Ishikawa (cell line): Measurements from ENCODE around the gene PKNOX2.

Experiments
- CEBPB ChIP-seq: IDR thresholded peaks from 2 replicates; pipeline ENCODE4 v1.6.1; 2012
- CREB1 ChIP-seq: IDR thresholded peaks from 2 replicates; pipeline ENCODE4 v1.6.1; 2012; ENCODE audit warnings: low read depth
- EGR1 ChIP-seq: IDR thresholded peaks from 2 replicates; pipeline ENCODE4 v1.6.1; 2012
- EP300 ChIP-seq: IDR thresholded peaks from 2 replicates; pipeline ENCODE4 v1.6.1; 2012; ENCODE audit warnings: borderline replicate concordance
- FOXM1 ChIP-seq: IDR thresholded peaks from 2 replicates; pipeline ENCODE4 v1.6.1; 2012; ENCODE audit warnings: low read depth, borderline replicate concordance
- NFIC ChIP-seq: IDR thresholded peaks from 2 replicates; pipeline ENCODE4 v1.6.1; 2012
- RAD21 ChIP-seq: IDR thresholded peaks from 2 replicates; pipeline ENCODE4 v1.6.1; 2012; ENCODE audit warnings: low read depth
- TAF1 ChIP-seq: IDR thresholded peaks from 2 replicates; pipeline ENCODE4 v1.6.1; 2012; ENCODE audit warnings: low read depth, mild to moderate bottlenecking
- TCF12 ChIP-seq: IDR thresholded peaks from 2 replicates; pipeline ENCODE4 v1.6.1; 2012; ENCODE audit warnings: low read depth
- TEAD4 ChIP-seq: IDR thresholded peaks from 2 replicates; pipeline ENCODE4 v1.6.1; 2012
- YY1 ChIP-seq: IDR thresholded peaks from 2 replicates; pipeline ENCODE4 v1.6.1; 2012; ENCODE audit warnings: low read depth
- ZBTB7A ChIP-seq: IDR thresholded peaks from 2 replicates; pipeline ENCODE4 v1.6.1; 2012; ENCODE audit warnings: low read depth
- TF ChIP-seq, protein P1 (sequence below): IDR thresholded peaks from 2 replicates; pipeline ENCODE4 v1.6.1; 2012
- TF ChIP-seq, protein P2 (sequence below): IDR thresholded peaks from 2 replicates; pipeline ENCODE4 v1.6.1; 2012; ENCODE audit warnings: low read depth, mild to moderate bottlenecking
- TF ChIP-seq, protein P3 (sequence below): IDR thresholded peaks from 2 replicates; pipeline ENCODE4 v1.6.1; 2012

The PKNOX2 gene

DNA sequence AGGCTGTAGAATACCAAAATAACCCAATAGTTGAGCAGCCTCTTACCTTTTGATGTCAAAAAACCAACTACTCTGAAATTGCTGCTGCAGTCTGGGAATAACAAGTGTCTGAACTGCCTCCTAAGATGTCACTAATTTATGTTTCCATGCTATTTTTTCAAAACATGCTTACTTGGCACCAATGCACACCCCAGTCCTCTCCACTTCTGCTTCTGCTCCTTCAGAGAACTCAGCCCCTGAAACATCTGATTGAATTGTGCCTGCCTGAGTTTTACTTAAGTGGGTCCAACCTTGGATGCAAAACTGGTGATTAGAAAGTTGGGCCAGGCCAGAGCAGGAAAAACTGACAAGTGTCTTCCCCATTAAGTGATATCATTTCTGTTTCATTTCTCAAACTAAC lies 28.6 kb upstream of the PKNOX2 start:
- TF ChIP-seq, protein P1, sequence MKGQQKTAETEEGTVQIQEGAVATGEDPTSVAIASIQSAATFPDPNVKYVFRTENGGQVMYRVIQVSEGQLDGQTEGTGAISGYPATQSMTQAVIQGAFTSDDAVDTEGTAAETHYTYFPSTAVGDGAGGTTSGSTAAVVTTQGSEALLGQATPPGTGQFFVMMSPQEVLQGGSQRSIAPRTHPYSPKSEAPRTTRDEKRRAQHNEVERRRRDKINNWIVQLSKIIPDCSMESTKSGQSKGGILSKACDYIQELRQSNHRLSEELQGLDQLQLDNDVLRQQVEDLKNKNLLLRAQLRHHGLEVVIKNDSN, result no peak
- TF ChIP-seq ZBTB7A (no peak), CREB1 (no peak), CEBPB (no peak), YY1 (no peak), FOXM1 (no peak), EP300 (no peak), TCF12 (no peak), RAD21 (no peak), EGR1 (no peak), NFIC (no peak), TEAD4 (no peak), TAF1 (no peak)
- TF ChIP-seq, protein P2, sequence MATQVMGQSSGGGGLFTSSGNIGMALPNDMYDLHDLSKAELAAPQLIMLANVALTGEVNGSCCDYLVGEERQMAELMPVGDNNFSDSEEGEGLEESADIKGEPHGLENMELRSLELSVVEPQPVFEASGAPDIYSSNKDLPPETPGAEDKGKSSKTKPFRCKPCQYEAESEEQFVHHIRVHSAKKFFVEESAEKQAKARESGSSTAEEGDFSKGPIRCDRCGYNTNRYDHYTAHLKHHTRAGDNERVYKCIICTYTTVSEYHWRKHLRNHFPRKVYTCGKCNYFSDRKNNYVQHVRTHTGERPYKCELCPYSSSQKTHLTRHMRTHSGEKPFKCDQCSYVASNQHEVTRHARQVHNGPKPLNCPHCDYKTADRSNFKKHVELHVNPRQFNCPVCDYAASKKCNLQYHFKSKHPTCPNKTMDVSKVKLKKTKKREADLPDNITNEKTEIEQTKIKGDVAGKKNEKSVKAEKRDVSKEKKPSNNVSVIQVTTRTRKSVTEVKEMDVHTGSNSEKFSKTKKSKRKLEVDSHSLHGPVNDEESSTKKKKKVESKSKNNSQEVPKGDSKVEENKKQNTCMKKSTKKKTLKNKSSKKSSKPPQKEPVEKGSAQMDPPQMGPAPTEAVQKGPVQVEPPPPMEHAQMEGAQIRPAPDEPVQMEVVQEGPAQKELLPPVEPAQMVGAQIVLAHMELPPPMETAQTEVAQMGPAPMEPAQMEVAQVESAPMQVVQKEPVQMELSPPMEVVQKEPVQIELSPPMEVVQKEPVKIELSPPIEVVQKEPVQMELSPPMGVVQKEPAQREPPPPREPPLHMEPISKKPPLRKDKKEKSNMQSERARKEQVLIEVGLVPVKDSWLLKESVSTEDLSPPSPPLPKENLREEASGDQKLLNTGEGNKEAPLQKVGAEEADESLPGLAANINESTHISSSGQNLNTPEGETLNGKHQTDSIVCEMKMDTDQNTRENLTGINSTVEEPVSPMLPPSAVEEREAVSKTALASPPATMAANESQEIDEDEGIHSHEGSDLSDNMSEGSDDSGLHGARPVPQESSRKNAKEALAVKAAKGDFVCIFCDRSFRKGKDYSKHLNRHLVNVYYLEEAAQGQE, result no peak
- TF ChIP-seq, protein P3, sequence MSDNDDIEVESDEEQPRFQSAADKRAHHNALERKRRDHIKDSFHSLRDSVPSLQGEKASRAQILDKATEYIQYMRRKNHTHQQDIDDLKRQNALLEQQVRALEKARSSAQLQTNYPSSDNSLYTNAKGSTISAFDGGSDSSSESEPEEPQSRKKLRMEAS, result no peak

DNA sequence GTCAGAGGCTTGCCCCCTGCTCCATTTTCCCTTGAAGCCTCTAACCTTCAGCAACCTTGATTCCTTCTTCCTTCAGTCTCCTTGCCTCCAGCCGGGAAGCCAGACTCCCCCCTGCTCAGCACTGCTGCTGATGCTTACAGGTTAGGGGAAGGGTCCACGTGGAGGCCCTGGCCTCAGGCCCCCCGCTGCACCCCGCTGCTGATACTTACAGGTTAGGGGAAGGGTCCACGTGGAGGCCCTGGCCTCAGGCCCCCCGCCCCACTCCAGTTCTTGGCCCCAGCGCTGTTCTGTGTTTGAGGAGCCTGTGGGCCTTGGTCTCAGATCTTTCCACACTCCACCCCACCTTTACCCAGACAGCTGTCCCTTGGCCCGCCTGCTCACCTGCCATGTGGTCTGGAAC lies 25.6 kb upstream of the PKNOX2 start:
- TF ChIP-seq, protein P3, result no peak
- no peak for TF ChIP-seq TAF1
- TF ChIP-seq, protein P2, result no peak
- TF ChIP-seq CREB1, result no peak
- TF ChIP-seq FOXM1, result no peak
- TF ChIP-seq, protein P1, result no peak
- TF ChIP-seq EGR1, result no peak
- no peak for TF ChIP-seq YY1
- no peak for TF ChIP-seq RAD21
- TF ChIP-seq TEAD4, result no peak
- no peak for TF ChIP-seq CEBPB
- no peak for TF ChIP-seq NFIC
- no peak for TF ChIP-seq TCF12
- TF ChIP-seq EP300, result no peak
- TF ChIP-seq ZBTB7A, result no peak

DNA sequence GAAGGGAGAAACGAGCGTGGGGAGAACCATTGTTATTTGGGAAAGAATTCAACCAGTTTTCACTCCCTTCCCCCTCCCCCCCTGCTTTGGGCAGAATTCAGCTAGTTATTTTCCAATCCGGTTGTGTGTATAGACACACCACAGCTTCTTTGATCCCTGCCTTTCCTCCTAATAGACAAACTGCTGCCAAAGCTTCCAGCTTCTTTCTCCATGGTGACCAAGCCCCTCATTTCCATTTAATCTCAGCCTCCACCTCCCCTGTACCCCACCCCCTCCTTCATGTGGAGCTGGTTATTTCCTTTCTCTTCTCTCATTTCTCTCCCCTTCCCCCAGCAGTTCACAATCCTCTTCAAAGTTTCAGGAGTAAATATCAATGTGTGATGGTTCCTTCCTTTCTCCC lies 24.8 kb upstream of the PKNOX2 start:
- TF ChIP-seq EP300 (no peak), ZBTB7A (no peak), FOXM1 (no peak), CEBPB (no peak), CREB1 (no peak), TAF1 (no peak), EGR1 (no peak), NFIC (no peak), TCF12 (no peak), YY1 (no peak), TEAD4 (no peak), RAD21 (no peak)
- TF ChIP-seq, protein P2, result no peak
- TF ChIP-seq, protein P3, result no peak
- TF ChIP-seq, protein P1, result no peak

DNA sequence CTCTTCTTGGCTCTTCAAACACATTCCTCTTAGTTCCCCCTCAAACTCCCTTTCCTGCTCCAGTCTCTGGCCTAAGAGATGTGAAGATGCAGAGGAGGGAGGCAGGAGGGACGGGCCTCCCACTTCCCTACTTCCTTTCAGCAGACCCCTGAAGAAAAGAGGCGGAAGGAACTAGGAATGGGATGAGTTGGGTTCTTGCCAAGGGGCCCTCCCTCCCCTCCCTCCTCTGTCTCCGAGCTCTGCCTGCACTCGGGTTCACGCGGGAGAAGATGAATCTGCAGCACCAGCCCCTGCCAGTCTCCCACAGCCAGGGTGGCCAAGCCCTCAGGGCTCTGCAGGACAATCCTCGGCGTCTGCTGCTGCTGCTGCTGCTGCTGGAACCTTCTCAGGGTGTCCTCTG lies 24.3 kb upstream of the PKNOX2 start:
- TF ChIP-seq EP300 (no peak), ZBTB7A (no peak), EGR1 (no peak)
- TF ChIP-seq, protein P2, result no peak
- TF ChIP-seq, protein P1, result no peak
